ENCODE measurements around the gene NDST1.

- TF ChIP-seq CTCF (IDR thresholded peaks at IDR 0.05) (no peak), POLR2A (IDR thresholded peaks at IDR 0.05) (no peak)
These were observed 67.1 kb downstream of the NDST1 start for GRCh38 chr5:150574818-150575547.
